SHP77 (cell line): ENCODE results near the gene RNASE11.
"Not testable (repeated sequence)": the region's sequence is repeated elsewhere in the genome, so short reads cannot be mapped to it uniquely, and the experiment has no call there.

ENCODE experiments used
- DNase-seq, 2 experiments: peaks; one replicate each; lab custom pipeline; 2025; lab: John Stamatoyannopoulos, UW

Gene RNASE11

GRCh38 chr14:20580242-20580641, 7.6 kb downstream of the RNASE11 start:
- DNase-seq = no peak

GRCh38 chr14:20578784-20579502, 8.9 kb downstream of the RNASE11 start:
- DNase-seq = no peak

GRCh38 chr14:20578325-20578724, 9.5 kb downstream of the RNASE11 start:
- no peak for DNase-seq

- not testable (repeated sequence) for DNase-seq
Observed at GRCh38 chr14:20572382-20572990, 15.3 kb downstream of the RNASE11 start.

GRCh38 chr14:20570720-20571119, 17.1 kb downstream of the RNASE11 start:
- DNase-seq = not testable (repeated sequence)

DNA sequence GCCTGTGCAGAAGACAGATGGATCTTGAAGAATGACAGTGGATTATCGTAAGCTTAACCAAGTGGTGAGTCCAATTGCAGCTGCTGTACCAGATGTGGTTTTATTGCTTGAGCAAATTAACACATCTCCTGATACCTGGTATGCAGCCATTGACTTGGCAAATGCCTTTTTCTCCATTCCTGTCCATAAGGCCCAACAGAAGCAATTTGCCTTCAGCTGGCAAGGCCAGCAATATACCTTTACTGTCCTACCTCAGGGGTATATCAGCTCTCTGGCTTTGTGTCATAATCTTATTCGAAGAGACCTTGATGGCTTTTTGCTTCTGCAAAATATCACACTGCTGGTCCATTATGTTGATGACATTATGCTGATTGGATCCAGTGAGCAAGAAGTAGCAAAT, 17.9 kb downstream of the RNASE11 start:
- not testable (repeated sequence) for DNase-seq

GRCh38 chr14:20569066-20569465, 18.7 kb downstream of the RNASE11 start:
- DNase-seq = no peak

DNA sequence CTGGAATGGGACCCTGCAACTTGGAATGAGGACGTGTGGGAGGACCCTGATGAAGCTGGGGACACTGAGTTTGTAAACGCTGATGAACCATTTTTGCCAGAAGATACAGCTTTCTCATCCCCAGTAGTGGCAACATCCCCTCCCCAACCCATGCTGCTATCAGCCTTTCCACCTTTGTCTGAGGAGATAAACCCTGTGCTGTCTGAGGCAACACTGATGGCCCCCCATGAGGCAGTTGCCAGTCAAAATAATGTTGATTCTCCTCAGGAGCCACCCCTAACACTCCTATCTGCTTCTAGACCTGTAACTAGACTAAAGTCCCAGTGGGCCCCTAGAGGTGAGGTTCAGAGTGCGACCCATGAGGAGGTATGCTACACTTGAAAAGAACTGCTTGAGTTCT, 19.4 kb downstream of the RNASE11 start:
- no peak for DNase-seq

GRCh38 chr14:20567199-20567598, 20.6 kb downstream of the RNASE11 start:
- not testable (repeated sequence) for DNase-seq

DNA sequence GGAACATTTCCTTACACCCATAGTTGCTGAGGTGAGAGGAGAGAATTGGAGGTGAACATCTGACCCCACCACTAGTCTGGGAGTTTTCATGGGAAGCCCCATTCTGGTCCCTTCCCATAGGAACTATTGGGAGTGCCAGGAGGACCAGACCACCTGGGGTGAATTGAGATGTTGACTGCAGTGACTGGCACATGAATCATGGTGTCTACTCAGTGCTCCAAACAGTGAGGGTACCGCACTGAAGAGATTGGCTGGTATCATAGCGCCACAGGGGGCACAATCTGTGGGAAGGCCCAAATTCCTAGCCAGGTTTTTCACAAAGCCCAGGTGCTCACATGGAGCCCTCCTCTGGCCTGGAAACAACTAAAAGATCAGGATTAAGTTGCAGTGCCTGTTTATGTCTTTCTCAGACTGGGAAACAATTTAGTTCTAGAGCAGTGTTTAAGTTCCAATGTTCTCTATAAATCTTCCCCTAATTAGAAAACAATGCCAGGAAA, 23.3 kb downstream of the RNASE11 start:
- no peak for DNase-seq

GRCh38 chr14:20563971-20564370, 23.8 kb downstream of the RNASE11 start:
- no peak for DNase-seq

DNA sequence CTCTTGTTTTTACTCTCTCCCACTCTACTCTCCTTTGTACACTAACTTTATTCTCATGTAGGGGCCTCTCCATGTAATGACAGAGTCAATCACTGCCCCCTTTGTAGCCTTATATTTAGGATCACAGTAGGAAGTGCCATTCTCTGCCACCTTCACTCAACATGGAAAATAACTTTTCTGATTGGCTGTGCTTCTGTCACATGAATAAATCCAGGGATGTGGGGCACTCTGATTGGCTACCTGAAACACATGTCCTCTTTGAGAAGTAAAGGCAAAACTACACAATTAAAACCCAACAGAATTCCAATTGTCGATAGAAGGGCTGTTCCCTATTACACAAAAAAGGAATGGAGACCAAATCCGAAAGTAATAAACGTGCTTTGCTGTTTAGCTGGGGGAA, 26.8 kb downstream of the RNASE11 start, which contains the start of gene RNASE9:
Gene RNASE9 (minus strand): TSS at position 87 of the 400 bp plus-strand sequence.
- DNase-seq = no peak

GRCh38 chr14:20559461-20559904, 28.3 kb downstream of the RNASE11 start:
- no peak for DNase-seq

GRCh38 chr14:20557212-20557542, 30.6 kb downstream of the RNASE11 start:
- no peak for DNase-seq

DNA sequence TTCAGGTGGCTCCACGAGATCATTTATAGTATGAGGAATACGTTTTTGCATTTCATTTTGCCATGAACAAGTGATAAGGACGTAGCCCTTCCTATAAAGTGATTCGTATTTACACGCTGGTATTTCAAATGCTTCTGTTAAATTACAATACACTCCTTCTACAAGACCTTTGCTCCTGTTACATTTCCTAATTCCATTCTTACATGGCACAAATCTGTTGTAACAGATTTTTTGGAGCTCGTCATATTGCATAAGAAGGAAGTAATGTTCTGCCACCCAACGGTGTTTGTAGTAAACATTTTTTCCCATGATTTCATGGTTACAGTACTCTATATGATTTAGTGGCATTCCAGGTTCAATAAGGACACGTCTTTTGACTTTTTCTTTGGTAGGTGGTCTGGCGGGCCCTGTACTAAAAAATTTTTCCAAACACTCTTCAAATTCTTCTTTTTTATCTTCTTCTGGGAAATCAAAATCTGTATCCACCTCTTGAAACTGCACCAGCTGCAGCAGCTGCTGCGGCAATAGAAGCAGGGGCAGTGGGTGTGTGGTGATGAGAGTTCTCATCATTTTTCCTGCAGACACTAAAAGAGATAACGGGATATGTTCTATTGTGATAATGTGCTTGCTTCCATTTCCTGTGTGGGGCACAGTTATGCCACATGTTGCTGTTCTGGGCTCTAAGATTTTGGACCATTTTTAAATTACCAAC, 31.1 kb downstream of the RNASE11 start:
- DNase-seq = no peak

- DNase-seq = no peak
Observed at GRCh38 chr14:20555845-20556244, 32.0 kb downstream of the RNASE11 start.

DNA sequence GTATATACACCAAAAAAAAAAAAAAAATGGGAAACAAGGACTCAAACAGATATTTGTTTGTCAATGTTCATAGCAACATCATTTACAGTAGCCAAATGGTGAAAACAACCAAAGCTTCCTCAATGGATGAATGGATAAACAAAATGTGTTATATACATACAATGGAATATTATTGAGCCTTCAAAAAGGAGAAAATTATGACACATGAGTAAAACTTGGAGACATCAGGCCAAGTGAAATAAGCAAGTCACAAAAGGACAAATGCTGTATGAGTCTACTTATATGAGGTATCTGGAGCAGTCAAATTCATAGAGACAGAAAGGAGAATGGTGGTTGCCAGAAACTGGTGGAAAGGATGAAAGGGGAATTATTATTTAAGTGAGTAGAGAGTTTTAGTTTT, 34.8 kb downstream of the RNASE11 start:
- no peak for DNase-seq

DNA sequence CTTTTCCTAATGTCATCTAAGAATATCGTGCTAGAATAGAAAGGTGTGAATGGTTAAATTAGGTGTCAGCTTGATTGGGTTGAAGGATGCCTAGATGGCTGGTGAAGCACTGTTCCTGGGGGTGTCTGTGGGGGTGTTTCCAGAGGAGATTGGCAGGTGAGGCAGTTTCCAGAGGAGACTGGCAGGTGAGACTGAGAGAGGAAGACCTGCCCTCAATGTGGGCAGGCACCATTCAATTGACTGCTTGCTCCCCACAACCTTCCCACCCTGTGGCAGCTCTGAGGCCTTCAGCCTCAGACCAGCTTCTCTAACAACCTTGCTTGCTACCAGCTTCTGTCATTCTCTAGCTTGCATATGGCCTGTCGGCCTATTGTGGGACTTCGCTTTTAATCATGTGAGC, 36.2 kb downstream of the RNASE11 start:
- no peak for DNase-seq

- no peak for DNase-seq
Observed at GRCh38 chr14:20550926-20551325, 36.9 kb downstream of the RNASE11 start.

DNA sequence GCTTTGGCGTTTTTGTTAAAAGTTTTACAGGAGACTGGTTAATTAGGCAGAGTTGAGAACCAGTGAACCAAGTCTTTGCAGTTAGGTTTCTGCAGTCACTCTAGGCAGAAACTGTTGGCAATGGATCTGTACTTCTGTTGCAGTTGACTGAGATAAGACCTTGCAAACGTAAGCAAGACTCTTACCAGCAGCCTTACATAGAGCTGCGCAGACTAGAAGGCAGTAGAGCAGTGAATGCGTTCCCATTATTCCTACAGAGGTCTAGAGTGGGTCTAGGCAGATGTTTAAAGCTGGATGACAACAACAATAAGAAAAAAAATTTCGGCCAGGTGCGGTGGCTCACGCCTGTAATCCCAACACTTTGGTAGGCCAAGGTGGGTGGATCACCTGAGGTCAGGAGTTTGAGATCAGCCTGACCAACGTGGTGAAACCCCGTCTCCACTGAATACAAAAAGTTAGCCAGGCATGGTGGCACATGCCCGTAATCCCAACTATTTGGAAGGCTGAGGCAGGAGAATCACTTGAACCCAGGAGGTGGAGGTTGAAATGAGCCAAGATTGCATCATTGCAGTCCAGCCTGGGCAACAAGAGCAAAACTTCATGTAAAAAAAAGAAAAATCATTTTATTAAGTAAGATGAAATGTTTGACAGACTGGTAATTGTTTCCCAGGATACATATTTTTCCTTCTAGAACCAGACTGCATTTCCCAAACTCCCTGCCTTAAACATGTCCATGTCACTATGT, 39.2 kb downstream of the RNASE11 start:
- DNase-seq = no peak

- no peak for DNase-seq
Observed at GRCh38 chr14:20546877-20547276, 40.9 kb downstream of the RNASE11 start.

DNA sequence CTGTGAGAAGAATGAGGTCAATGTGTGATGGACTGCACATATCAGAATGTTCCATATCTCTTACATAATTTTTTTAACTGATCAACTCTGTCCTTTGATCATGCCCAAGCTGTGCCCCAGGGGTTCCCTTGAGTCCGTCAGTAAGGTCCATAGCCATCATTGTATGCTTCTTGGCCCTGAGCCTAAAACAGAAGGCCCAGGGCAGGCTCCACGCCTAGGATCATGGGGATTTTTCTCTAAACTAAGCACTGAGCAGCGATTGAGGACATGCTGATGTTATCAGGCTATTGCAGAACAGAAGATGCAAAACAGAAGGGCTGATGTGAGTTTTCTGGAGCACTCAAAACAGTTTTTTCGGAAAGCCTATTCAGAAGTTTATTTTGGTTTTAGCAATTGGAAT, 47.9 kb downstream of the RNASE11 start:
- DNase-seq = no peak
